NCI-H345 (cell line): ENCODE measurements around the gene EN2.
"Not testable (repeated sequence)": the region's sequence is repeated elsewhere in the genome, so short reads cannot be mapped to it uniquely, and the experiment has no call there.

Source experiments
- DNase-seq: peaks from one replicate; lab custom pipeline; 2025; lab: John Stamatoyannopoulos, UW

The EN2 gene

DNA sequence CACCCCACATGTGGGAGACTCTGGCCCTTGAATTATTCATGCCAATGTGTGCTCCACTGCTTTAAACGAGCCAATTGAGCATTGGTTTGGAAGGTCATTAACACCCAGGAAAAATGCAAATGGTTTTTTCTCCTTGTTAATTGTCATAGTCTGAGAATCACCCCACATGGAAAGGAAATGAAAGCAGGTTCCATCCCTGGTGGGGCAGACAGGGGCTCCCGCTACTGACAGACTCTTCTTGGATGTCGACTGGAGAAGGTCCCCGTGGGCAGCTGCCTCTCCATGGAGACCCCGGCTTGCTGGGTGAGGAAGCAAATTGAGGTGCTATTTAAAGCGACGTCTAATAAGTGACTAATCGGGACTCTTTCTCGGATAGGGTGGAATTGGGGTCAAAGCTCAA lies 32.0 kb upstream of the EN2 start:
- no peak for DNase-seq

DNA sequence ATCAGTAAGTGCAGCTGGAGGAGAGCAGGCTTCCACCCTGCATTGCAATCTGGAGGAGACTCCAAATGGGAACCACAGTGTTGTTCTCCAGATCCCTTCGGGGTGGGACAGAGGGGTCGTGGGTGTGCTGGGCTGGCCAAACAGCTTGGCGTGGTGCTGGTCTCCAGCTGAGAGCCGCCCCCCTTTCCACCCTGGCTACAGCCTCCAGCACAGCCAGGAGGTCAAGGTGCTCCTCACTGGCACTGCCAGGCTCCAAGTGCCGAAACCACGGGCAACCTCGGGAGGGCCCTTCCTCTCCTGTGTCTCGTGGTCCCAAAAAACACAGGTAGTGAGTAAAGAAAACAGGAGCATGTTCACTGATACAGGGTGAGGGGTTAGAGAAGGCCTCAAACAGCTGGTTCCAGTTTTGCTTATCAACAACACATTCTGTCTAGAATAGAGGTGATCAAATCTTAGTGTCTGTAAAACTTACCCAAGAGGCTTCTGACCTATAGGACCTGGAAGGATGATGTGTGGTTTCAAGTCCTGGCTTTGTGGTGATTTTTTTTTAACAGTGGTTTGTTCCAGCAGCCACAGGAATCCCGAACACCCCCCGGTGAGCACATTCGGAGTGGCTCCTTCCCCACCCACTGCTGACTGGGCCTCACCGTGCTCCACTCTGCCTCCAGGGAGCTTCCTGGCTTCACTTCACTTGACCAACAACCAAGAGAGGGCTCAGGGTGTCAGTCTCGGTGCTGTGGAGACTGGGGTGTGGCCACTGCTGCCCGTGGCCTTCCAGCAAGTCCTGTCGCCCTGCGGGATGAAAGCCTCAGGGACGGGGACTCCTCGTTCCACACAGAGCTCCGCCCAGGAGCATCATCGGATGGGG lies 31.2 kb upstream of the EN2 start:
- DNase-seq = no peak

DNA sequence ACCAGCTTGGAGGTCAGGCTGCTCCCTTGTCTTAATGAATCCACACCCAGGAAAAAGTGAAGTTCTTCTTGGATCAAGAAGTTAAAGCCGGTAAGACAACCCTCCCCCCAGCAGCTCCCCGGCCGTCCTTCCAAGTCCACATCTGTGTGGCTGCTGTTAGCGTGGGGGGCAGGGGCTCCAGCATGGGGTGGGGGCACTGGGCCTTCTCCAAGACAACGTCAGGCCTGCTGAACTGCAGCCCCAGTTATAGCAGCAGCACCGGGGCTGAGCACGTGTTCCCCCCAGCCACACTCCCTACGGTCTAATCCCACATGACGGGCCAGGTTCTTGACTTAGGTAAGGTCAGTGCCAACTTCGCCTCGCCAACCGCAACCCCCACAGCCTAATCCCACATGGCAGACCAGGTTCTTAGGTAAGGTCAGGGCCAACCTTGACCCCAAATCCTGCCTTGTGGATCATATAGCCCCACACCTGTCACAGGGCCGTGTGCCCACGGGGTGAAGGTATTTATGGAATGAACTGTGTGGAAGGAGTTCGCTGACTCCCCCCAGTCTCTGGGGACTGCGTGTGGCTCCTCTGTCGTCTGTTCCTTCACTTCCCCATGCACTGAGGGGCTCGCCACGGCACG lies 30.4 kb upstream of the EN2 start:
- no peak for DNase-seq

DNA sequence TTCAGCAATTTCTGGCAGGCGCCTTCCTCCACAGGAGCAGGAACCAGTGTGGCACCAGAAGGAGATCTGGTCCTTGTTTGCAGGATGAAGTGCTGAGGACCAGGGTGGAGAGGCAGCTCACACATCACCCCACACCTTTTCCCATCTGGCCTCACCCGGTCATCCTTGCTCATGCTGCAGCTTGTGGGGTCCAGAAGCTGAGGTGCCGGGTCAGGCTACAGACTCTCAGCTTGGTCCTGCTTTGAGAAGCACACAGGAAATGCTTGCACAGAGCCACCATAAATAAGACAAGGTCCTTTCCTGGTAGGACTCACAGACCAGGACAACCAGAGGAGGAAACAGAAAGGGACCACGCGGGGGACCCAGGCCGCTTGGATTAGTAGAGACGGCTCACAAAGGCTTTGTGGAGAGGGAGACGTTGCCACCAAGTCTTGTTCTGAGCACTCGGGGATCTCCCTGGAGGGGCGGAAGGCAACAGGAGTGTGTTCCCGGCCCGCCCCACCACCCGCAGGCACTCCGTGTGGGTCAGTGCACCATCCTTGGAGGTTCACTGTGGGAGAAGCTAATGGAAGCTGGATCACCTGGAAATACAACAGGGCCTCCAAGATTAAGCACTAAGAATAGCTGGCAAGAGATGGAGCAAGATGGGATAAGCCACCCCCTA lies 29.6 kb upstream of the EN2 start:
- no peak for DNase-seq

DNA sequence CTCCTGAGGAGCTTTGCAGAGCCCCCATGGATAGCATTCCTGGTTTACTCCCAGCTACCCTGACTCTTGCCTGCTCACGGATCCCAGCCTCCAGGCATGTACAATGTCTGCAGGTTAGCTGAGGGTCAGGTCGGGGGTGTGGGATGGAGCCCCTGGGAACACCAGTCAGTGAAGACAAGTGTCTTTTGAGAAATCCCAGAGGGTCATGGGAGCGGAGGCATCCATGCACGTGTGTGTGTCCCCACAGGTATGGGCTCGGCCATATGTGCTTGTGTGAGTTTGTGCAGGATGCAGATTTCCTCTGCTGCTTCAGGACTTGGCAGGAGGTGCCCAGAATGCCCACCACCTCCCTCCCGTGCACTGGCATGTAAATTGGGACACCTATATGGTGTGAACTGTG lies 28.3 kb upstream of the EN2 start:
- DNase-seq = no peak

DNA sequence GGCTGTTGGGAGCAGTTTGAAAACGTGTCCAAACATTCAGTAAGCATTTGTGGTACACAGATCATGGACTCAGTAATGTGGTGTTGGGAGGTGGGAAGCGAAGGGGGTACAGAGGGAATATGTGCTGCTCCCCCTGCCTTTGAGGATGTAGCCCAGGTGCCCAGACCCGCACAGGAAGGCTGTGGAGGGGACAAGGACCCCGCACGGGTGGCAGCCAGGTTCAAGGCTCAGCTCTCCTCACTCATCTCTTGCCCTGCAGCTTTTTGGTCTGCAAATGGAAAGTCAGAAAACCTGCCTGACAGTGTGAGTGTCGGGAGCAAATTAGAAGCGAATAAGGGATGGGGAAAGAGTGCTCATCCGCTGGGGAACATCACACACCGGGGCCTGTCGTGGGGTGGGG lies 27.3 kb upstream of the EN2 start:
- DNase-seq = no peak

DNA sequence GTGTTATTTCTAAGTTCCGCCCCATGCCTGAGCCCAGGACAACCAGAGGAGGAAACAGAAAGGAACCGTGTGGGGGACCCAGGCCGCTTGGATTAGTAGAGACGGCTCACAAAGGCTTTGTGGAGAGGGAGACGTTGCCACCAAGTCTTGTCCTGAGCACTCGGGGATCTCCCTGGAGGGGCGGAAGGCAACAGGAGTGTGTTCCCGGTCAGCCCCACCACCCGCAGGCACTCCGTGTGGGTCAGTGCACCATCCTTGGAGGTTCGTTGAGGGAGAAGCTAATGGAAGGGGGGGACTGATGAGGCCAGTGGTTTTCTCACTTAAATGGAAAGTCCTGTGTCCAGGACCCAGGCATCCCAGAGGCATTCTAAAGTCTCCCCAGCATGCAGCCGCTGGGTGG lies 26.7 kb upstream of the EN2 start:
- no peak for DNase-seq

DNA sequence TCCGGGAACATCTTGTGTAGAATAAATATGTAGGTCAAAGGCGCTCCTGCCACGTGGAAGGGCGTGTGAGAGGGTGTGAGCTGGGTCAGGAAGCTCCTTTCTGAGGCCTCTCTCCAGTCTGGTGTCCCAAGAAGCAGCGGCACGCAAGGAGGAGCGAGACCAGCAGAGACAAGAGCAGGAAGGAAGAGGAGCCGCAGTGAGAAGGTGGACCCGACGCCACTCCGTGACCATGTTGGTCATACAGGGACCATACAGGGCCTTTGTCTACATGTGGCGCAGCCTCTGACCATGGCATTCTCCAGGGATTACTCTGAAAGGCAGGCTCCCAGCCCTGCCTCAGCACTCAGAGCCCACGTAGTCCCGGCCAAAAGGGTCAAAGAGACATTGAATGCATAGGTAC lies 26.2 kb upstream of the EN2 start:
- DNase-seq = no peak

DNA sequence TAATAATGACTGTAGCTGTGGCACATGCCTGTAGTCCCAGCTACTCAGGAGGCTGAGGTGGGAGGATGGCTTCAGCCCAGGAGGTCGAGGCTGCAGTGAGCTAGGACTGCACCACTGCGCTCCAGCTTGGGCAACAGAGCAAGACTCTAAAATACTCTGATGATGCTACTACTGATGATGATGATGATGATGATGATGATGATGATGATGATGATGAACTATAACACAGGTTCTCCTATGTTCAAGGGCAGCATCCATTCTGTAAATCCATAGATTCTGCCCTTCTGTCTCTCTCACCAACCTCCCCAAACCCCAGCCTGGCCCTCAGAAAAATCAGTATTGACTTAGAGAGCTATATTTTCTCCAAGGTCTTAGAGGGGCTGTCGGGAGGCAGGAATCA lies 22.8 kb upstream of the EN2 start:
- DNase-seq = no peak

DNA sequence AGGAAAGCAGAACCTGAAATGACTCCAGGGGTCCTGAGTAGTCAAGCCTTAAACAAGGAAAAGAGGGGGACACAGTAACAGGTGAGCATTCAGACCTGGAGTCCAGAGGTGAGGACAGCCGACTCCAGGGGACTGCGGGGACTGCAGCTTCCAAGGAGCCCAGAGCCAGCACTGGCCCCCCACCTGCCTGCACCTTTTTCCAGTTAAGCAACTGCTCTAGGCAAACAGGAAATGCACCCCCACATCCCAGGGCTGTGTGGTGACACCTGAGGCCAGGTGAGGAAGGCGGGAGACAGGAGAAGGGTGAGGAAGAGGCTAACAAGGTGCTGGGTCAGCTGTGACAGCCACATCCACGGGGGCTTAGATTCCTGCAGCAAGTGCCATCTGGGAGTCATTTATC lies 20.1 kb upstream of the EN2 start:
- DNase-seq = no peak

DNA sequence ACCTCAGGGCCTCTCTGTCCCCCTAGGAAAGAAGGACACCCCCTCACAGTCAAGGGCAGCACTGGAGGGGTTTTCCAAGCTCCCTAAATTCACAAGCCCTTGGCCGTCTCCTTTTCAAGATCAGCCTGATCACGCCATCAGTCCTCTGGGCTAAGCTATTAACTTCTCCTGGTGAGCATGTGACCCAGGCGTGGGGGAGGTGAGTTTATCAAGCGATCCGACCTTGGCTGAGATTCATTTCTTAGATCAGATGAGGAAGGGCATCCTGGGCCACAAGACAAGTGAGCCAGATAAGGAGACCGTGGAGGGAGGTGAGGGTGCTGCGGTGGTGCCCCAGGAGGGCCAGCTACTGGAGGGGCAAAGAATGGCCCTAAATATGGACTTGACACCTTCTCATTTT lies 19.2 kb upstream of the EN2 start:
- DNase-seq = no peak

DNA sequence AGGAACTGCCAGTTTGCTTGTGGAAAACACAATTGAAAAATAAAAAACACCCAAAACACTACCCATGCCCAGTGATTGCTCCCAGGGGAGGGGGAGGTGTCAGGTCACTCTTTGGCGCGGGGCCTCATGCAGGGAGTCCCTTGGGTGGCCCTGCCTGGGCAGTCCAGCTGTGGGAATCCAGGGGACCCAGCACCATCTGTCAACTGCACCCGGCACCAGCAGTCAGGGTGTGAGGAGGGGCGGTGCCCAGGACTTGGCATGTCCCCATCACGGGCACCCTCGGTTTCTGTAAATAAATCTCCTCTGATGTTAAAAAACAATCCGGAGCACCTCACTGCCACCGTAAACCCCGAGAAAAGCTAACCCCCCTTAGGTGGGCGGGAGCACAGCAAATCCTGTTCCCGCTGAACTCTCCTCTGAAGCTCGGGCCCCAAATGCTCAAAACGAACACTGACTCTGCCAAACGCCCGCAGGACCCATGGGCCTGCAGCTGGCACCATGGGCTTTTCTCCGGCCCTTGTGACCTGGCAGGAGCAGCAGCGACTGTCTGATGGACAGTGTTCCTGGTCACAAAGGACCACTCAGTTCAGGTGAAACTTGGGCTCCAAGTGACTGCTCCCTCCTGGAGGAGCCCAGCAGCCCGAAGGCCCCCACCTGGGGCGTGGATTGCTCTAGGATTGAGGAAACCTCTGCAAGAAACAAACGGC lies 18.5 kb upstream of the EN2 start:
- DNase-seq = no peak

DNA sequence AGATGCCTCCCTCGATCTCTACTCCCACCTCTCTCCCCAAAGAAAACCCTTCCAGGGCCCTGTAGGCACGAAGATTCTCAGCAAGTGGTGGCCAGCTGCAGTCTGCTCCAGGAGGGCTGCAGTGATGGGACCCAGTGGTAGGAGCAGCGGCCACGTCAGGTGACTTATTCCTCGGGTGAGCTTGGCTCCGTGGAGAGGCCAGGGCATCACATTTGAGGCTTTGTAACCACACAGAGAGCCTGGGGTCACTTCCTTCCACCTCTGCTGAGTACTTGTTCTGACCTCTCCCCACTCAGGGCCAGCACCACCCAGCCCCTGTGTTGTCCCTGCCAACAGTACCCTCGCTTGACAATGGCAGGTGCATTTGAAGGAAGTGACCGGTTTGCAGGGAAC lies 17.9 kb upstream of the EN2 start:
- no peak for DNase-seq

DNA sequence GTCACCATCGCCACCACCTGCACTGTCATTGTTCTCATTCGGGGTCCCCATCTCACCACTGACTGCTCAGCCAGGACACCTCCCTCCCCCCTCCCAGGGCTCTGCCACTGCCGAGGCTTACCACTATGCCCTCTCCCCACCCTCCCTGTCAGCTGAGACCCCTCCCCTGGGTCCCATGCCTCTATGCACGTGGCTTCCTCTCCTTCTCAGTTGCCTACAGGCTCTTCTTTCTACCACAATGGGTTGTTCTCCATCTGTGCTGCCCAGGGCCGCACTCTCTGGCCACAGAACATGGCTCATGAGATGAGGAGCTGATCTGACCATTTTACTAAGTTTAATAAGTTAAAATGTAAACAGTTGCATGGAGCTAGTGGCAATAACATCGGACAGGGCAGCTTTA lies 16.1 kb upstream of the EN2 start:
- DNase-seq = no peak

DNA sequence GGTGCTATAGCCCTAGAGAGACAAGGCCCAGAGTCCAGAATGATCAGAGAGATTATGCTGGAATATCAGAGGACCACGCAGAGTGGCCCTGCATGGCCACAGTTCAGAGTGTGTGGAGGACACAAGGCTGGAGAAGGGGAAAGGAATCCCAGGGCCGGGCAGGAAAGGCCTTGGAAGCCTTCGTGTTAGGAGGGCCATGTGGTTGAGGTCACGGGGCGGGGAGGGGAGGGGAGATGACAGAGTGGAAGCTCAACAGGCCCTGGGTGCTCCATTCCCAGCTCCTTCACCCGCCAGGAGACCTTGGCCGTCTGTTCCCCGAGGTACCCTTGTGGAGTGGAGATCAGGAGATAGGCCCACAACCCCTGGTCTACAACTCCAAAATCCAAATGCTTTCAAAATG lies 13.2 kb upstream of the EN2 start:
- no peak for DNase-seq

DNA sequence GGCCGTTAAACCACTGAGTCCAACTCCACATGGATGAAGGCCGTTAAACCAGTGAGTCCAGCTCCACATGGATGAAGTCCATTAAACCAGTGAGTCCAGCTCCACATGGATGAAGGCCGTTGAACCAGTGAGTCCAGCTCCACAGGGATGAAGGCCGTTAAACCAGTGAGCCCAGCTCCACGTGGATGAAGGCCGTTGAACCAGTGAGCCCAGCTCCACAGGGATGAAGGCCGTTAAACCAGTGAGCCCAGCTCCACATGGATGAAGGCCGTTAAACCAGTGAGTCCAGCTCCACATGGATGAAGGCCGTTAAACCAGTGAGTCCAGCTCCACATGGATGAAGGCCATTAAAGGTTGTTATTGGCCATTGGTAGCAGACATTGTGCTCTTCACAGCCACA lies 12.3 kb upstream of the EN2 start:
- not testable (repeated sequence) for DNase-seq

DNA sequence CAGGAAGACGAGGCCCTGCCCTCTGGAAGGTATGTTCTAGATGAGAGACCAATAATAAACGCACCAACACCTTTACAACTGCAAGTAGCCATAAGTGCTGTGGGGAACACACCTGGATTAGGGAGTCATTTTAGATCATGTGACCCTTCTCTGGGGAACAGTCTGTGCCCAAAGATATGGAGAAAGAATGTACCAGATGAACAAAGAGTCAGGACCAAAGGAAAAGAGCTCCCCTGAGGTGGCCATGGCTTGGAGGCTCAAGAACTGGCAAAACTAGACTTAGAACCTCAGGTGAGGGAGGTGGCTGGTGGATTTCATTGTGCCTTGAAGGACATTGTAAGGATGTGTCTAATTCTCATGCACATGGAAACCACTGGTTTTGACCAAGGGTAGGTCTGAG lies 10.3 kb upstream of the EN2 start:
- DNase-seq = no peak

DNA sequence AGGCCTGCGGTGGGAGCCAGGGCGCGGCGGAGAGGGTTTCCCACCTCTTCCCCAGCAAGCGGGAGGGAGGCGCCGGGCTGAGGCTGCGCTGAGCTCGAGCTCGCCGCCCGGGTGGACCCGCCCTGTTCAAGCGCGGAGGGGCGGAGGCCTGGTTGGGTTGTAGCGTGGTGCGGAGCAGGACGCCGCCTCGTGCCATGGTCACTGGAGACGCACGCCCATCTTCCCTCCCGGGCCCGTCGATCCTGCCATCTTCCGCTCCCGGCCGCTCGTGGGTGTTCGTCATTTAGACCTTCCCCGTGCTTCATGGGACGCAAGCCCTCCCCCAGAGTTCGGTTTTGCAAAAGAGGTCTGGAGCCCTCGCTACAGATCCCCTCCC lies 9.3 kb upstream of the EN2 start:
- DNase-seq = no peak

DNA sequence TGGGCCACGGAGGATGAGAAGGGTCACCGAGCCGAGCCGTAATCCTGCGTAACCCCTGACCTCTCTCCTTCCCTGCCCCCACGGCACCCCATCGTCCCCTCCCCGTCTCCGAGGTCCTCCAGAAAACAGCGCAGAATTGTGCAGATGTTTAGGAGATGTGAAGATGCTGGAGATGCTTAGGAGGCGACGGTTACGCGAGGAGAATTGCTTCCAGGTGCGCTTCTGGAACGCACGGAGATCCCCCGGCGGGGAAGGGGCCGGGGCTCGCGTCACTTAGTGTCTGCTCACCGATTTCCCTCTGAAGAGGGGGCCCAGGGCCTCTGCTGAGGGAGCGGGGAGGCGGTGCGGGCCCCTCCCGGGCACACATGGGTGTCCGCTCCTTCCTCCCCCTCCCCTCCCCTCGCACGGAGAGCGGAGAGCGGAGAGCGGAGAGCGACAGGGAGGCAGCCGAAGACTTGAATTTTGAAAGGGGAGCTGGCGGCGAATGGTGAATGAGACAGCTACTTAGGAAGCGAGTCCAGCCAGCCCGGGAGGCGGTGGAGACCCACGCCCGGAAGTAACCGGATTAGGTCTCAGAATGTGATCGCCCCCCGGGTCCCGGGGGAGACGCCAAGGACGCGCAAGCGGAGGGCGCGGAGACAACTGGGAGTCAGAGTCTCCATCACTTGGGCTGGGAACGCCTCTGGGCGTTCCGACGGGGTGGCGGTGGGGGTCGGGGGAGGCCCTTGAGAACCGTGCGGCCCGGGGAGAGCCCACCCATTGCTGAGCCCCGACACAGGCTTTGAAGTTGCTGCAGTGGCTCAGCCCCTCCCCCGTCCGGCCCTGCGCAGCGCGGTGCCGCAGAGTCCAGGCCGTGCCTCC lies 8.7 kb upstream of the EN2 start:
- DNase-seq = no peak

DNA sequence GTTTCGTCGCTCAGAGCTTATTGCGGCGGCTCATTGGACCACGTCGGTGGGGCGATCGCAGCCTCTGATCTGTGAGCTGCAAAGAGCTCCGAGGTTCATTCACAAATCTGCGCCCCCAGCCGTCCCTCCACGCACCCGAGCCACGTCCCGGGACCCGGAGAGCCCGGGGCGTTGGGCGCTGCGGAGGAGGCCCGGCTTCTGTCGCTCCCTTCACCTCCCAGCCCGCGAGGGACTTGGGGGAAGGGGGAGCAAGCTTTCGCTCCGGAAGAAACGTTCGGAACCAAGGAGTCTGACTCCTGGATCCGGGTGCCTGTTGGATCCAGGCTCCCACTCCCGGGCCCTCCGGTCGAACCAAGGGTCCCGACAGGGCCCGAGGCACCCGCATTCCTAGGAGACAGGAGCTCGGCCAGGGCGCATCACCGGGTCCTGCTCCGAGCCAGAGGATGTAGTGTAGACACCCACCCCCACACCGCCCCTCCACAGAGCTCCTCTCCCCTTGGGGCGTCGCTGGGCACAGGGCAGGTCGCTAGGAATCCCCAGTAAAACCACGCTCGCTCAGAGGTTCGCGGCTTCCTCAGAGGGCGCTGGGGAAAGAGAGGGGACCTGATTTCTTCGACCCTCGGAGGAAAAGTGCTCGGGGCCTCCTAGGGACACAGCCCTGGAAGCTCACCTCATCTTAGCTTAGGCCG lies 7.9 kb upstream of the EN2 start:
- no peak for DNase-seq

DNA sequence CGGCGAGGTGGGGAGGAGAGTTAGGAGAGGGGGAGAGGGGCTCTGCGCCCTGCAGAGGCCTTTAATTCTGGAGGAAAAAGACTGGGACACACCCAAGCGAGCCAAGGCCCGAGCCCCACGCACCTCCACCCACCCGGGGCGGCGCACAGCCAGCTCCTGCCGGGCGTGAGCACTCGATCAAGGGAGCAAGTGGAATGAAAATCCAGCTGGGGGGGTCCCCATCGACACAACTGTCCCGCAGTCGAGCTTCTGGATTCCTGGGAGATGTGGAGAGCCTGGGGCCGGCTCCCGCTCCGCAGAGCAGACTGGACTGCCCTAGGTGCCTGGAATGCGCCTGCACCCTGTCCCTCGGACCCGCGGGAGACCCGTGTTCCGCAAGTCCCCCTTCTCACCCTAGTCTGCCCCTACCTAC lies 7.4 kb upstream of the EN2 start:
- DNase-seq = no peak
